Medulla oblongata (tissue), 1 donor: ENCODE data around the gene CHI3L2.
A peak's percentile ranks its signal among the peaks of the same experiment; 100 is the strongest.
"Not testable (repeated sequence)": the region's sequence is repeated elsewhere in the genome, so short reads cannot be mapped to it uniquely, and the experiment has no call there.

ENCODE experiments used
- DNase-seq: peaks from one replicate; pipeline ENCODE4 v3.0.0-alpha.2; 2015; ENCODE audit errors: extremely low spot score

The CHI3L2 gene

DNA sequence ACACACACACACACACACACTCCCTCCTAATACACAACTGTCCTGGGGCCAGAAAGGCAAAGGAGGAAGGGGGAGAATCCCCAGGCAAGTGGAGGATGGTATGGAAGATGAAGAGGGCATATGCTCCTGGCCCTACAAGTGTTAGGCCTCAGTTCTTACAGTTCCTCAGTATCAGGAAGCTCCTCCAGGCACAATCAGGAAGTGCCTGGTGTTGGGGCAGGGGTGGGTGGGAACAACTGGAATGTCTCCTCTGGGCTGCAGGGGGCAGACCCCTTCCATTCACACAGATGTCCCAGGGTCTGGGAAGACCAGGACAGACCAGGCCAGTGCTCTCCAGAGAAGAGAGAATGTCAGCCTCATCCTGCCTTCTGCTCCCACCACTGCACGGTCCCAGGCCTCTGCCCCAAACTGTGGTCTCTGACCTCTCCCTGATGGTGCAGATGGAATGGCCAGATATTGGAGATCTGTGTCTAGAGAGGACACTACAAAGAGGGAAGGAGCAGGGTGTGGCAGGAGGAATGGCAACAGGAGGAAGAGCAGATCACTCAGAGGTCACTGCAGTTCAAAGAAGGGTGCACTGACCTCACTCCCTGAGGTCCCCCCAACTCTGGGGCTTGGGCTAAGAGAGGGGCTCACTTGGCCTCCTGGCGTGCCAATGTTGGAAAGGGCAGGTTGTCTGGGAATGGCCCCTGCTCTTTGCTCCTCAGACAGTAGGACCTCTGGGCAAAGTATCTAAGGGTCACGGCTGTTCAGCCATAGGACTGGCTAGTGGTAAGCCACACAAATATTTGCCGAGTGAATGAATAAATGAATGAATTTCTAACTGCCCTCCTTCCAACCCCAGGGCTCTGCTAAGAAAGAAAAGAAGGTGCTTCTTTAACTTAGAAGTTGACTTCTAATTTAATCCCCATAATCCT, 24.5 kb upstream of the CHI3L2 start:
- no peak for DNase-seq

GRCh38 chr1:111203681-111204200, 23.8 kb upstream of the CHI3L2 start:
- DNase-seq = peak; percentile 70

DNA sequence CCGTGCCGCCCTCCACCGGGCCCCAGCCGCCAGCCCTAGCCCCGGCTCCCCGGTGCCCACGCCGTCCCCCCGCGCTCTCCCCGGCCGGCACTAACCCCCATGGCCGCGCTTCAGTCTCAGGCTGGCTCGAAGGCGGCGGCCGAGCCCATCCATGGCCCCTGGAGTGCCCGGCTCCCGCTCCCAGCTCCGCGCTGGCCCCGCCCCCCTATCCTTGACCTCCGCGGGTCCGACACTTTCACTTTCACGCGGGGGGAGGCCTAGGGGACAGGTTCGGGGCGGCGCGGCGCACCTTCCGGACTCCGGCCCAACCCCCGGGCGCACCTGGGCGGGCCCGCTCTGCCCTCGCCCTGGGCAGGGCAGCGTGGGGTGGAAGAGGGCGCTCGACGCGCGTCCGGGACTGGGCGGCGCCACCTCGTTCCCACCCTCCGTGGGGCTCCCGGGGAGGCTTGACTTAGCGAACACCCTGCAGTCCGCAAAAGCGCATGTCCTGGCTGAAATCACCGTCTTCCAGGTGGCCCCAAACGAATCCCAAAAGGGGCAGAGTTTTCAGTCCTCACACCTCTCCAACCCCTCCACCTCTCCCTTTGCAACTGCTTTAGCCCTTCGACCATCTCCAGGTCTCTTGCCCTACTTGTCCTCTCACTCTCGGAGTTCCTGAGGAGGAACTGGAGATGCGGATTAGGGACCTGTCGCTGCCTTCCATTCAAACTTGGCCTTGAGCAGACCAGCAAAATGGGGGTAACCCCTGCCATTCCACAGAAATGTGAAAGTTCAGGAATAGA, 23.1 kb upstream of the CHI3L2 start:
- DNase-seq = no peak

DNA sequence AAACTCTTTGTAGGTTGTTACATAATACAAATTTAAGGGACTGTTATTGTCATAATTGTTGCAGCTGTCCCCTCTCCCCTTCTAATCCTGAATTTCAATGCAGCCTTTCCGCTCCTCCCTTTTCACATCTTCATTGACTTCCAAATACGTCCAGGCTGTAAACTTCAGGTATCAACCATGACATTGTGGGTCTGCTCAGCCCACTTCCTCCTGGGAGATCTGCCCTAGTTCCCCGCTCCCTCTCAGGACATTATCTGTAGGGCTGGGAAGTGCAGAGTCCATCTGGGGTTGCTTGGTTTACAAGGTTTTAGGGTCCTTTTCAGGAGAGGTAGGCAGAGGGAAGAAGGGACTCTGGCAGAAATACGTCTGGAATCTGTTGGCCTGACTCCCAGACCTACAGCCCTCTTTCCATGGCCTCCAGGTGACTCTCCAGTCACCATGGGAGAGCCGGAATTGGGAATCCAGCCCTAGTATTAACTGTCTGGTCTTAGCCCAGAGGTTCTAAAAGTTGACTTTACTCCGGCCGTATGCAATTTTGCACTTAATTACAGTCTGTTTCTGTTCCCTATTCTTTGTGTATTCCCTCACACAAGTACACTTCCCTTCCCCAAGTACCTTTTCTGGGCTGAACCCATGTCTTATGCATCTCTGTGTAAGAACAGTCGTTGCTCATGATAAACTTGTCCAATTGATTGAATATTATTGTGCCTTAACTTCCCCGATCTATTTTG, 22.4 kb upstream of the CHI3L2 start:
- DNase-seq = peak; percentile 36

DNA sequence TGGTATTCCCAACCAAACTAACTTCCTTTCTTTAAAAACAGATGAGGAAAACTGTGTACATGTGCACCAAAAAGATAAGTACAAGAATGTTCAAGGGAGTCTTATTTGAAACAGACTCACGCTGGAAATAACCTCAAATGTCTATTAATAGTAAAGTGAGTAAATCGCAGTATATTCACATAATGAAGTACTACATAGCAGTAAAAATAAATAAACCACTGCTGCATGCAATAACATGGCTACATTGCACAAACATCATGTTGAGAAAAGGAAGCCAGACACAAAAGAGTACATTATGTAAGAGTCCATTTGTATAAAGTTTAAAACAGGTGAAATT, 21.8 kb upstream of the CHI3L2 start:
- DNase-seq = no peak

GRCh38 chr1:111208921-111209320, 18.6 kb upstream of the CHI3L2 start:
- DNase-seq = no peak

GRCh38 chr1:111209622-111210021, 17.9 kb upstream of the CHI3L2 start:
- no peak for DNase-seq

DNA sequence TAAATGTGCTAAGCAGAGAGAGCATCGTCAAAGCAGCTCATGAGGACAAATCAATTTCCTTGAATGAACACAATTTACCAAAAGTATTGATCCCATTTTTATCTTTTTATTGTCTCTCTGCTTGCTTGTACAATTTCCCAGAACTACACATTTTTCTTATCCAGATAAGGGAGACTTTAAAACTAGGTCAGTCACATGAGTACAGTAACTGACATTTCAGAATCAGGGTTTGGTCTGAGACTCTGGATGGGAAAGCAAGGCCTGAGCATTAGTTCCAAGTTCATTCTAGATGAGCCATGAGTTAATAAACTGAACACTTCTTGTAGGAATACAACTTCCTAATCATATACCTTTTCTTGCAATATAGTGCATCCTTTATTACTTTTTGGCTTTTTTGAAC, 15.6 kb upstream of the CHI3L2 start:
- no peak for DNase-seq

DNA sequence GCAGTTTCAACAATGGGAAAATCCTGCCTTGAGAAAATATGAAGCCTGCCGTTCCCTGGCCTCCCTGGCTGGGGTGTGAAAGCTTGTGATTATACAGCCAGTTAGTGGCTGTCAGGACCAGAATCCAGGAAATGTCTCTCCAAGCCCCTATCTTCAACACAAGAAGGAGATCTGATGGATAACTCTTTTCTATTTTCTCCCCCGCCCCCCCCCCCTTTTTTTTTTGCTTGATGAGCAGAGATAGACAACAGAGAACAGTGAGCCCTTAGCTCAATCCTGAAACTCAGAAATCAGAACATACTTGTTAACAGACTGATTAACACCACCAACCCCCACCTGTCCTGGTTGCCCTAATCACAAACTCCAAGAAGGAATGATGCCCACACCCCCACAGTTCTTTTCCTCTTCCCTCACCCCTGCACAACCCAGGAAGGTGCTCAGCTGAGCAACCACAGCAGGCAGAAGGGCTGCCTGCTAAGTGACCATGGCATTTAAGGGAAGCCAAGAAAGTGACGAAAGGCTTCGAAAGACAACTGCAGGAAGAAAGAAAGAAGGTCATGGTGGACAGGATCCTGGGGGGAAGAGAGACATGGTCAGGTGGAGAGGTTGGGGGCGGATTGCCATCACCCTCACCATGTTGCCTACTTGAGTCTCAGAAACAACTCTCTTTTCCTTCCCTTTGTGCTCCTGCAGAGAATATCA, 14.7 kb upstream of the CHI3L2 start:
- DNase-seq = no peak

- no peak for DNase-seq
These were observed 14.1 kb upstream of the CHI3L2 start for GRCh38 chr1:111213412-111213811.

DNA sequence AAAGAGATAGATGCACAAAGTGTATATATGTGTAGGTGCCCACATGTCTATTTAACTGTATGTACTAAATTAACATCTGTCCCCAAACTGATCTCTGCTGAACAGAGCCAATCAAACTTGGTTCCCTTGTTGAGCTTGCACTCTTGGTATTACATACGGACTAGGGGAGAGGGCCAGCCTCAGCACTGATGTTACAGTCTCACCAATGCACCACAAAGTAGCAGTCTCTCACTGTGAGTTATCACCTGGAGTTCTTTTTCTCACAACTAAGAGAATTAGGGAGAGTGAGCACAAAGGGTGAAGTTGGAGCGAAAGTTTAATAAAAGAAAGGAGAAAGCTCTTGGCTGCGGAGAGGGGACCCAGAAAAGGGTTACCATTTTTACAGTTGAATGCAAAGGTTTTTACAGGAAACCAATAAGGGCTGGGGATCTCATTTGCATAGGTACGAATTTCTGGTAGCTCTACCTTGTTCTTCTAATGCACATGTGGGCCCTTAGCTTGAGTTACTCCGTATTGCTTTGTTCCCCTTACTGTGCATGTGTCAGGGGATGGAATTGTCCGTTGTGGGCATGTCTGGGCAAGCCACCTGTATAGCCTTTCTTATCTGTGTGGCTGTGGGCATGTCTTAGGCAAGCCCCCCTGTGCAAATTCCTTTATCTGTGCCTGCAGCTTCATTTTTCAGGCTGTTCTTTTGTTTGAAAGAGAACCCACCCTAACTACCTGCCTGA, 13.3 kb upstream of the CHI3L2 start:
- DNase-seq = no peak

DNA sequence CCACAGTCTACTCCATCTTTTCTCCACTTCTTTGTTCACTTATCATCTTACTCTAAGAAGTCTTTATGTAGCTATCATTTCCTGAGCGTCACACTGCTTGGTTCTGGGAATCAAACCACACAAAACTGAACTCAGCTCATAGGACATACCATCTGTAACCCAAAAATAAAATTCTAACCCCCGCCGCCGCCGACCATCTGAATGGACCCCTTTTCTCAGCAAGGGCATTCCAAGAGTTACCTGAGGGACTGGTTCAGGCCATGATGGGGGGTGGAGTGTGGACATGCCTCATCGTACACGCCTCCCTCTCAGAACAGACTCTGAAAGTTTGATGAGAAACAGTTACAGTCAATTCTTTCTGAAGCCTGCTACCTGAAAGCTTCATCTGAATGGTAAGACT, 12.6 kb upstream of the CHI3L2 start:
- DNase-seq = no peak

DNA sequence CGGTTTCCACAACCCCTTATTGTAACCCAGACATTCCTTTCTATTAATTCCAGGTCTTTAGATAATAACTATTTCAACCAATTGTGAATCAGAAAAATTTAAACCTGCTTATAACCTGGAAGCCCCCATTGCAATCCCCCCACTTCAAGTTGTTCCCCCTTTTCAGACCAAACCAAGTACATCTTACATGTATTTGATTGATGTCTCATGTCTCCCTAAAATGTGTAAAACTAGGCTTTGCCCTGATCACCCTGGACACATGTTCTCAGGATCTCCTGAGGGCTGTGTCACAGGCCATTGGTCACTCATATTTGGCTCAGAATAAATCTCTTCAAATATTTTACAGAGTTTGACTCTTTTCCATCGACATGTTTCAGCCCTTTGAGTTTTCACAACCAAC, 12.2 kb upstream of the CHI3L2 start:
- DNase-seq = not testable (repeated sequence)

- DNase-seq = no peak
These were observed 10.8 kb upstream of the CHI3L2 start for GRCh38 chr1:111216751-111217150.

GRCh38 chr1:111217183-111217910, 10.2 kb upstream of the CHI3L2 start:
- no peak for DNase-seq

DNA sequence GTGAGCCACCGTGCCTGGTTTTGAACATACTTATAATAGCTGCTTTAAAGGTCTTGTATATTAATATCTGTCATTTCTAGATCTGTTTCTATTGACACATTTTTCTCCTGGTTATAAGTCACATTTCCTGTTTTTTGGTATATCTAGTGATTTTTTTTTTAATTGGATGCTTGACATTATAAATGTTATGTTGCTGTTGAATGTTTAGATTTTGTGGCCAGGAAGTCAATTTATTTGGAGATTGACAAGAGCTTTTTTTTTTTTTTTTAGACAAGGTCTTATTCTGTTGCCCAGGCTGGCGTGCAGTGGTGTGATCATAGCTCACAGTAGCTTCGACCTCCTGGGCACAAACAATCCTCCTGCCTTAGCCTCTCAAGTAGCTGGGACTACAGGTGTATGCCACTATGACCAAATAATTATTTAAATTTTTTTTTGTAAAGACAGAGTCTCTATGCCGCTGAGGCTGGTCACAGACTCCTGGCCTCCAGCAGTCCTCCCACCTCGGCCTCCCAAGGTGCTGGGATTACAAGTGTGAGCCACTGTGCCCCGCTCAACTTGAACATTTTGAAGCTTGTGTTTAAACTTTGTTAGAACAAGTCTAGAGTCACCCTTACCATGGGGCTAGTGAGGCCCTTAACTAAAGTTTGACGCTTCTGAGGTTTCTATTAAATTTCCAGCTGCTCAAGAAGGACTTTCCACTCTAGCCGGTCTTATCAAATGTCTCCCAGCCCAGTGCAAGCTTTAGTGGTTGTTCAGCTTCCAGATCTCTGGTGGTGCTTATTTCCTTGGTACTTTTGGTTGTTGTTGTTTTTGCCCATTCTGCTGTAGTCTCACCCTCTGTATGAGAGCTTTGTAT, 8.6 kb upstream of the CHI3L2 start:
- DNase-seq = no peak

DNA sequence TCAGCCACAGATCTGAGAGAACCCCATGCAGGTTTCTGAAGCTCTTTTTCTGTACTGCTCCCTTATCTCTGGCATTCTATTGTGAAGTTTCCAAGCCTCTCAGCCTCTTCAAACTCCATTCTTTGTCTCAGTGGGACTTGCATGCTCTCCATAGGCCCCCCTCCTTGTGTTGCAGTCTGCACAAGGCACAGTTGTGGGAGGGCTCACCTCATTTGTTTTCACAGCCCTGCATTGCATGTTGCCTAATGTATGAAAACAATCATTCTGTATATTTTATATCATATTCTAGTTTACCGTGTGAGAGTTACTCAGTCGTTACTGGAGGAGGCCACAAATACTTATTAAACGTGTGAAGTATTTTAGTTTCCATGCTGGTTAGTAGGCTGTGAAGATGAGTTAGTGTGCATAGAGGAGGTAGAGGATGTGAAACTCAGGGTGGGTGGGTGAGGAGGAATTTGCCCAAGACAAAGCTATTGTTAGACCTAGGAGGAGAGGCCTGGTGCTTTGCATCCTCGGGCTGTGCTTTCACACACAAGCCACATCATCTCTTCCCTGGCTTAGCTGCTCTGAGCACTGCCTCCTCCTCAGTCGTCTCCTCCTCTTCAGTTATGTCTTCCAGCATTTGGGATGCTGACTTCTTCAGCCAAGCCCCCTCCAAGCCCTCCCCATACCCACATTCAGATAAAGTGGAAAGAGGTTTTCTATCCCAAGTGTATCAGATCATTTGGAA, 7.8 kb upstream of the CHI3L2 start:
- DNase-seq = peak; percentile 71

DNA sequence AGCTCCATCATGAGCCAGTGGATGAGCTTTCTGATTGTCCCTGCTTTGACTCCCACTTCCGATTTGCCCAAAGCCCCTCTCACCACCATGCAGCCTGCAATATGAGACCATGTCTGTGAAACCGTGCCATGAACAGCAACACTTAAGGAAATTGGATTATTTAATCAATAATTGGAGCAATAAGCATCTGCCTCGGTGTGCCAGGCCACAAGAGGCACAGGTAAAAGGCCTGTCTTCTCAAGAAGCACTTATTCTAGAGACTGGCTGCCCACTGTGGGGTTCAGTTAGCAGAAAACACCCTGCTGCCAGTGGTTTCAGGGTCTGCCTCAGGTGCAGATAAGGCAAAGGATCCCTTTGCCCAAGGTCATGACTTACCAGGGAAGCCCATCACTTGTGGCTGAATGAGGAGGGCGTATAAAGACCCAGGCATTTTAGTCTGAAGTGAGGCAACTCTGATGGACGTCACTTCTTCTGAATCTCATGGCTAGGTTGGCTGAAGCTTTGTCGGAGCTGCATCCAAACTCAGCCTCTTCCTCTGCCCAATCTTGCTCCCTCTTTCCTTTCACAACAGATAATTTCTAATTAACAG, 7.1 kb upstream of the CHI3L2 start:
- DNase-seq = no peak
